ENCODE measurements around the gene FAM221B. TPM values are rescaled to one million over a fixed set of nuclear protein-coding genes. Genes with fewer than 3 reads are reported as not detected.
A peak's percentile ranks its signal among the peaks of the same experiment; 100 is the strongest.

Gene FAM221B
- total and polyA plus RNA-seq, 2 donors (not counting 1 experiment from before 2014, with no cell fraction given), result not detected

- Histone ChIP-seq H3K27ac (ENCODE audit: low read length in 2 of 2) (no peak overlapping the region), H3K9me3 (ENCODE audit: control extremely low read depth in 1 of 3, control insufficient read depth in 2 of 3, insufficient read depth in 1 of 3, low read length in 2 of 3) (no peaks in the 10 kb centered on the region), H3K79me2 (ENCODE audit: control insufficient read depth, insufficient read depth, low read length) (no peaks in the 10 kb centered on the region), H3K9ac (ENCODE audit: low read length) (no peak overlapping the region), H3K4me2 (replicated peaks; ENCODE audit: low read depth, low read length, poor library complexity, severe bottlenecking) (no peak overlapping the region), H3K4me3 (ENCODE audit: control extremely low read depth in 1 of 5, extremely low read depth in 1 of 5, insufficient read depth in 1 of 5, low read depth in 2 of 5, low read length in 4 of 5) (no peak overlapping the region), H3K27me3 (replicated peaks in 1 of 4; ENCODE audit: control extremely low read depth in 1 of 4, control insufficient read depth in 3 of 4, insufficient read depth in 4 of 4, low read length in 3 of 4) (peaks cover 0 to 12% (median 3%) of the 10 kb centered on the region in 4 experiments), H3K4me1 (ENCODE audit: control insufficient read depth in 2 of 2, insufficient read depth in 2 of 2, low read length in 2 of 2) (no peaks in the 10 kb centered on the region), H2AFZ (ENCODE audit: insufficient read depth, low read depth, low read length, poor library complexity, severe bottlenecking) (no peak overlapping the region), H4K20me1 (ENCODE audit: control insufficient read depth, insufficient read depth, low read length, poor library complexity, severe bottlenecking) (no peaks in the 10 kb centered on the region), H3K36me3 (replicated peaks in 1 of 2; ENCODE audit: control extremely low read depth in 1 of 2, control insufficient read depth in 1 of 2, extremely low read depth in 1 of 2, insufficient read depth in 2 of 2, low read length in 1 of 2) (no peaks in the 10 kb centered on the region)
- intact Hi-C loops (cut with micrococcal nuclease), result no loop called here
- Mint-ChIP-seq H3K27ac (no peak overlapping the region), H3K9me3 (ENCODE audit: insufficient read depth) (no peaks in the 10 kb centered on the region), H3K4me1 (no peaks in the 10 kb centered on the region), H3K4me3 (no peak overlapping the region), H3K27me3 (peaks cover 22% of the 10 kb centered on the region)
- WGBS (ENCODE audit: insufficient coverage), result 69% methylated on average over 15 of the region's 16 CpGs
- ATAC-seq (ENCODE audit: low read depth) (peak; percentile 76), DNase-seq (peak; percentile 45)
- TF ChIP-seq CTCF (IDR thresholded peaks at IDR 0.05), result no peak
- no peak for TF ChIP-seq EZH2 (IDR thresholded peaks at IDR 0.05; ENCODE audit: borderline replicate concordance, insufficient read depth, low read depth, low read length, poor library complexity, severe bottlenecking)
- POLR2A ChIA-PET, result no interaction called here
- CTCF ChIA-PET, result interaction anchor here (0.9 to 4.0 kb wide), 7 partner anchors 9 to 69 kb away, joined by 3 to 17 read pairs (median 4); no protein-coding TSS in a partner anchor
Observed at GRCh38 chr9:35859310-35859989, 30.9 kb upstream of the FAM221B start.

- H3K4me1 ChIP-seq (ENCODE audit: control insufficient read depth in 2 of 2, insufficient read depth in 2 of 2, low read length in 2 of 2), result no peaks in the 10 kb centered on the region
- Mint-ChIP-seq H3K4me3 (no peak overlapping the region), H3K4me1 (no peaks in the 10 kb centered on the region), H3K27ac (no peak overlapping the region), H3K9me3 (ENCODE audit: insufficient read depth) (no peaks in the 10 kb centered on the region), H3K27me3 (peaks cover 22% of the 10 kb centered on the region)
- H3K79me2 ChIP-seq (ENCODE audit: control insufficient read depth, insufficient read depth, low read length), result no peaks in the 10 kb centered on the region
- no peak overlapping the region for H3K4me2 ChIP-seq (replicated peaks; ENCODE audit: low read depth, low read length, poor library complexity, severe bottlenecking)
- ChIA-PET CTCF (interaction anchor here (0.9 to 4.0 kb wide), 5 partner anchors 23 to 68 kb away, joined by 3 to 17 read pairs (median 10); no protein-coding TSS in a partner anchor), POLR2A (no interaction called here)
- no peak for DNase-seq
- no peak for TF ChIP-seq EZH2 (IDR thresholded peaks at IDR 0.05; ENCODE audit: borderline replicate concordance, insufficient read depth, low read depth, low read length, poor library complexity, severe bottlenecking)
- TF ChIP-seq CTCF (IDR thresholded peaks at IDR 0.05), result no peak
- no peak overlapping the region for H2AFZ ChIP-seq (ENCODE audit: insufficient read depth, low read depth, low read length, poor library complexity, severe bottlenecking)
- no peak overlapping the region for H3K9ac ChIP-seq (ENCODE audit: low read length)
- H3K4me3 ChIP-seq (ENCODE audit: control extremely low read depth in 1 of 5, extremely low read depth in 1 of 5, insufficient read depth in 1 of 5, low read depth in 2 of 5, low read length in 4 of 5), result no peak overlapping the region
- no peaks in the 10 kb centered on the region for H3K9me3 ChIP-seq (ENCODE audit: control extremely low read depth in 1 of 3, control insufficient read depth in 2 of 3, insufficient read depth in 1 of 3, low read length in 2 of 3)
- peaks cover 0 to 6% (median under 1%) of the 10 kb centered on the region in 4 experiments for H3K27me3 ChIP-seq (replicated peaks in 1 of 4; ENCODE audit: control extremely low read depth in 1 of 4, control insufficient read depth in 3 of 4, insufficient read depth in 4 of 4, low read length in 3 of 4)
- H3K27ac ChIP-seq (ENCODE audit: low read length in 2 of 2), result no peak overlapping the region
- no peak for ATAC-seq (ENCODE audit: low read depth)
- H4K20me1 ChIP-seq (ENCODE audit: control insufficient read depth, insufficient read depth, low read length, poor library complexity, severe bottlenecking), result no peaks in the 10 kb centered on the region
- intact Hi-C loops (cut with micrococcal nuclease), result no loop called here
- 74% methylated on average over 3 of the region's 5 CpGs for WGBS (ENCODE audit: insufficient coverage)
- H3K36me3 ChIP-seq (replicated peaks in 1 of 2; ENCODE audit: control extremely low read depth in 1 of 2, control insufficient read depth in 1 of 2, extremely low read depth in 1 of 2, insufficient read depth in 2 of 2, low read length in 1 of 2), result no peaks in the 10 kb centered on the region
Observed at GRCh38 chr9:35858458-35858857, 29.9 kb upstream of the FAM221B start.

Data from B cell (primary cell).